Middle frontal gyrus (tissue), 1 donor: ENCODE measurements around the gene GRK3.
"Not testable (repeated sequence)": the region's sequence is repeated elsewhere in the genome, so short reads cannot be mapped to it uniquely, and the experiment has no call there.

Experiments
- DNase-seq: peaks from one replicate; pipeline ENCODE4 v3.0.0-alpha.2; 2015; ENCODE audit warnings: low spot score; ENCODE audit errors: extremely low spot score

The GRK3 gene

GRCh38 chr22:25625747-25626623, 61.5 kb downstream of the GRK3 start:
- DNase-seq, result not testable (repeated sequence)

DNA sequence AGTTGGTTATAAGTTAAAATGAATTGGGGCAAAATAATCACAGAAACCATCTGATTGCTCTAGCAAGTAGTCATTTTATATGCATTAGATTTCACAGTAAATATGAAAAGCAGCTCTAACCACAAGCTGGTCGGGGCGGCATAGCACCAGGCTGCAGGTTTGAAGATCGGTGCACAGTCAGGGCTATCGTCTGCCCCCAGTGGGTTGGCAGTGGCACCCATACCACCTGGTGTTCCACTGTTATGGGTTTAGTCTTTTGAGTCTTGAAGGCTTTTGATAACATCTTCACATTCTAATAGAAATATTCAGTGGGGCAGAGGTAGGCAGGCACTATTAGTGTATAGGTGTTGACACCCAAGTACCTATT, 62.1 kb downstream of the GRK3 start:
- DNase-seq, result no peak

GRCh38 chr22:25627271-25627852, 62.9 kb downstream of the GRK3 start:
- no peak for DNase-seq

DNA sequence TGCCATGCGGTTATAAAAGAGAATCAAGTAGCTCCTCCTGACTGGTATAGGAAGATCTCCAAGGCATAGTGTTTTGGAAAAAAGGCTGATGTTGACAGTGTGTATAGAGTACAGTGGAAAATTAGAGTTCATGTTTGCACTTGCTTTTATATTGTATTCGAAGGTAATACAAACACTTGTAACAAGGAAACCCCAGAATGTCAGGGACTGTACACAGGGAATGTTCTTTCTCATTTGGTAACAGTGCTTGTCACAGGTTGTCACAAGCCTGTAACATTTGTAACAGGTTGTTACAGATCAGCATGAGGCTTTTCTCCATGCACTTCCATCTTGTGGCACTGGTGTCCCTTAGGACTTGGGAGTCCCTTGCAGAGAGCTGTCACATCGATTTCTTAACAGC, 64.0 kb downstream of the GRK3 start:
- no peak for DNase-seq

DNA sequence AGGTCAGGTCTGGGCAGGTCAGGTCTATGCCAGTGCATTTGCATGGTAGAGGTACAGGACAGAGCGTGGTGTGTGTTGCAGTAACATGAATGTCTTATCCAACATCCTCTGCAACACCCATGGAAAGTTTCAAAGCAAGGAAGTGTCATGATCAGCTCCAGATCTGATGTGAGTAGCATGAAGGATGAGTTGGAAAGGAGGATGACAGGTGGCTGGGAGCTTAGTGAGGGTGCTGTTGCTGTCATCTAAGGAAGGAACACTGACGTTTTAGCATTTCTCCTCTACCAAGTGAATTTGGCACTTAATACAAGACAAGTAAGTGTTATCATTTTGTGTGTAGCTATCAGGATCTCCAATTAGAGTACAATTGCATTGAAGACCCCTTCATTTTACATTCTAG, 65.1 kb downstream of the GRK3 start:
- no peak for DNase-seq

GRCh38 chr22:25630447-25630846, 66.0 kb downstream of the GRK3 start:
- no peak for DNase-seq

- no peak for DNase-seq
Measured at GRCh38 chr22:25636323-25636722, 71.8 kb downstream of the GRK3 start.

DNA sequence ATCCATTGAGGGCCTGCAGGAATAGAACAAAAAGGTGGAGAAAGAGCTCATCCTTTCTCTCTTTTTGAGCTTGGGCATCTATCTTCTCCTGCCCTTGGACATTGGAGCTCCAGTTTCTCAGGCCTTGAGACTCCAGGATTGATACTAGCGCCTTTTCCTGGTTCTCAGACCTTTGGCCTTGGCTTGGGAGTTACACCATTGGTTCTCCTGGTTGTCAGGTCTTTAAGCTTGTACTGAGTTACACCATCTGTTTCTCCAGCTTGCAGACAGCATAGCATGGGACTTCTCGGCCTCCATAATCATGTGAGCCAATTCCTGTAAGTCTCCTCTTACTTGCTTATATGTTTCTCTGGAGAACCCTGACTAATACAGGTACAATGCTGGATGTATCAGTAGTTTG, 72.6 kb downstream of the GRK3 start:
- no peak for DNase-seq

DNA sequence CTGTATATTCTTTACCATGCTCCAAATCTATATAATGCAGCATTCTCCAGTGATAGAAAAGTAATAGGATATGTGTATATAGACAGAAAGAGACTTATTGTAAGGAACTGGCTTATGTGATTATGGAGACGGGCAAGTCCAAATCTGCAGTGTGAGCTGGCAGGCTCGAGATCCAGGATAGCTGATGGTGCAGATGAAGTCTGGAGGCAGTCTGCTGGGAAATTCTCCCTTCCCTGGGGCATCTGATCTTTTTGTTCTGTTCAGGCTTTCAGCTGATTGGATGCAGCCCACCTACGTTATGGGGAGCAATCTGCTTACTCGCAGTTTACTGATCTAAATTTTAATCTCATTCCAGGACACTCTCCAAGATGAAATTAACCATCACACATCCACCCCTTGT, 73.2 kb downstream of the GRK3 start:
- DNase-seq, result no peak

DNA sequence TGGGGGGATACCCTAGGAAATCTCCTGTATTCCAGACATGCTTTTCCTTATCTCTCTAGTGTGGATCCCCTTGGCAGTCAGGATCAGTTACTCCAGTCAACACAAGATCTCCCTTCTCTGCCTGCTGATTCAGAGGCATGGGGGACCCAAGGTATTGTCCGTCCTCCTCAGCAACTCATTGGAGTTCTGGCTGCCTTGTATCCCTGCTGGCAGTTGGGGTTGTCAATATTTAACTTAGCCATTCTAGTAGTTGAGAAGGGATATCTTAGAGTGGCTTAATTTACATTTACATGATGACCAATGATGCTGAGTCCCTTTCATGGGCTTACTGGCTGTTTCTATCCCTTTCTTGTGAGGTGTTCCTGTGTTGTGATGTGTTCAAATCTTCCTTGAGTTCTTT, 74.2 kb downstream of the GRK3 start:
- DNase-seq, result no peak

GRCh38 chr22:25641650-25642049, 77.2 kb downstream of the GRK3 start:
- DNase-seq, result no peak

GRCh38 chr22:25643232-25644000, 78.9 kb downstream of the GRK3 start:
- DNase-seq, result no peak

DNA sequence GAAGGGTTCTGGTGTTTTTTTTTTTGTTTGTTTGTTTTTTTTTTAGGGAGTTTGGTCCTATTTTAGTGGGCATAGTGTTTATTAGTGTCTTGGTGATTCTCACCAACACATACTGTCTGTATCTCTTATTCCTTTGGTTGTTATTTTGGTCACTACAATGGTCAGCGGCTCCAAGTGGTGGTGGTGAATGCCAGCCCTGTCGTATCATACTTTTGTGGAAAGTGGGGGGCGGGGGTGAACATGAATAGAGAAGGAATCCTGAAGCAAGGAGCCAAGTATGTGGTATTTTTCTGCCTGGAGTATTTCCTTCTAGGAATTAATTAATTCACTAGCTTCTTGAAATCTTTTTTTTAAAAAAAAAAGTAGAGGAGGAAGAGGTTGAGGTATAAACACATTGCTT, 79.6 kb downstream of the GRK3 start:
- DNase-seq, result no peak

DNA sequence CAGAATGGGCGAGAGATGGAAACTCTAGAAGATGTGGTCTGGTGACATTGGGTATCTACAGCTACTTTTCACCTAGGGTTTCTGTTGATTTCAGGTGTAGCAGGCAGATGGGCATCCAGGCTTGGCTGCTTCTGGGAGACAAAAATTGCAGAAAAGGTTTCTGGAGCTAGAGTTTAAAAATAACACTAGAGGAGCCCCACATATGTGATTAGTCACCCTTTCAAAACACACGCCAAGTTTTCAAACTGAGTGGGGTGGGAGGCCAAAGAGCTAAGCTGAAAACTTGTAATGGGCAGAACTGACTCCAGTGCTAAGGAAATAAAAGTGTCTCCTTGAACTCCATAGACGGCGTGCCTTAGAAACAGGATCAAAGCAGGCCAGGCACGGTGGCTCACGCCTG, 80.8 kb downstream of the GRK3 start:
- DNase-seq, result no peak

DNA sequence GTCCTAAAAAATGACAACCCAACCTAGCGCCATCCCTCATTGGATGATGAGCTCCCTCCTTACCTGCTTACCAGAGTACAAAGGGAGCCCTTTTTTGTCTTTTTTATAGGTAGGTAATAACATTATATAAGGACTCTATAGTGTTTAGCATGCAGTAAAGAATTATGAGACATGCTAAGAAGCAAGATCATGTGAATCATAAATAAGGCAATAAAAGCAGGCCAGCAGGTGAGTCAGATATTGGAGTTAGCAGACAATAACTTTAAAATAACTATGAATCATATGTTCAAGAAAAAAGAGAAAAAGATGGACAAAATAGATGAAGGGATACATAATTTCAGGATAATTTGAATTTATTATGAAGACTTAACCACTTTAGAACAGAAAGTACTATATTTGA, 81.5 kb downstream of the GRK3 start:
- no peak for DNase-seq

- no peak for DNase-seq
Measured at GRCh38 chr22:25650833-25651232, 86.4 kb downstream of the GRK3 start.

- no peak for DNase-seq
Measured at GRCh38 chr22:25651332-25652085, 87.0 kb downstream of the GRK3 start.

- no peak for DNase-seq
Measured at GRCh38 chr22:25654676-25655075, 90.2 kb downstream of the GRK3 start.

DNA sequence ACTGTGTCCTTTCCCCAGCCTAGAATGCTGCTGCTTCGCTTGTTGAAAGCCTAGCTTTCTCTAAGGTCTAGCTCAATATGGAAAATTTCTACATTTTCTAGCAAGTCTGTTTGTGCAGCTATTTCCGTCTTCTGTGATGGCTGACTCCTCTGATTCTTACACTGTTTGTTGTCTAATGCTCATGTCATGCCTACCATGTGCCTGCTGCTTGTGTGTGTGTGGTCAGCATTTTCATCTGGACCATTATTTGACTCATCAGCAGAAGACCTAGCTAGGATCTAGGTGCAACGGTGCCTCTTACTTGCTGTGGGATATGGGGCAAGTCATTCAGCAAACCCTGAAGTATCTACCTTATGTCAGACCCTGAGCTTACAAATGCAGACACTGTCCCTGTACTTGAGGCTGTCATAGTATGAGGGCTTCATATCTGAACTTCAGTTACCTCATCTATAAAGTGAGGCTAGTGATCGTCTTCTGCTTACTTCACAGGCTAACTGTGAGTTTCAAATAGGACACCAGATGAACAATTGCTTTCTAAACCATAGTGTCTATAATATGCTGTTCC, 91.0 kb downstream of the GRK3 start:
- DNase-seq, result no peak

GRCh38 chr22:25656724-25657123, 92.2 kb downstream of the GRK3 start:
- no peak for DNase-seq

DNA sequence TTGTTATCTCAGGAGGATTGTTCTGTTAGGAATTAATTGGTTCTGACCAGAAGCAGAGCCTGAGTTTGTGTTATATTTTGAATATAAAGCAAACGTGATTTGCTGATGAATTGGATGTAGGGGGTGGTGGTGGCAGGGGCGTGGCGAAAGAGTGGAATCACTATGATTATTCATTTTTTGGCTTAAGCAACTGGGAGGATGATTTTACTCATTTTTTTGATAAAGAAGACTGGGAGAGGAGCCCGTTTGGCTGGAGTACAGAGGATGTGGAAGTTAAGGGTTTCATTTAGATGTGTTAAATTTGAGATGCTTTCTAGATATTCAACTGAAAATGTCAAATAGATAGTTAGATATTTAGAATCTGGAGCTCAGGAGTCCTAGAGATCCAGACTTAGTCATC, 94.2 kb downstream of the GRK3 start:
- no peak for DNase-seq
